Heart left ventricle (tissue), 13 donors: ENCODE results near the gene ALOX5AP.

ENCODE experiments used
- POLR2A ChIP-seq, 2 donors: fragments of 450-650 bp; IDR thresholded peaks; one replicate each; pipeline ENCODE4 v1.6.1; 2017; ENCODE audit warnings: antibody characterized with exemption in 2 of 2, mild to moderate bottlenecking in 2 of 2, moderate library complexity in 2 of 2
- TF ChIP-seq, protein P1 (sequence below), 12 donors: fragments of 200-600 bp; sonication (generic) in 4 of 12; IDR thresholded peaks; one replicate each; pipeline versions ENCODE4 v1.5.0 to v1.8.0; 2018 to 2022; ENCODE audit warnings: antibody characterized with exemption in 12 of 12, mild to moderate bottlenecking in 5 of 12
- donor health status: ischemic (EF 13 %, LVEDD 7.1; RV severe dilation, severe dysfunction).
- donor health status: DM: no; HTN: yes; CAD: no.
- donor health status: DM: no; HTN: no; CAD: no.
- donor health status: ischemic (EF 25% LVEDD 6.9; RV normal size, moderate dysfunction).
- donor health status: ischemic (EF 25% LVEDD 5.7; RV mildly dilated, moderate dysfunction).
- donor health status: ischemic (EF 35%, LVEDD 5.7; RV mildly dilated, moderate dysfunction).
- donor health status: nonischemic (EF 11% LVEDD 7.7; RV severe dilation, severe dysfunction).
- donor health status: DM: yes; HTN: yes; CAD: no.
- donor health status: PGD.
- donor health status: ischemic (EF 29% LVEDD 5.4; RV normal size, mild dysfunction).
- donor health status: nonischemic (EF 23%, LVEDD 6.1; RV moderate dilation, normal function).

DNA sequence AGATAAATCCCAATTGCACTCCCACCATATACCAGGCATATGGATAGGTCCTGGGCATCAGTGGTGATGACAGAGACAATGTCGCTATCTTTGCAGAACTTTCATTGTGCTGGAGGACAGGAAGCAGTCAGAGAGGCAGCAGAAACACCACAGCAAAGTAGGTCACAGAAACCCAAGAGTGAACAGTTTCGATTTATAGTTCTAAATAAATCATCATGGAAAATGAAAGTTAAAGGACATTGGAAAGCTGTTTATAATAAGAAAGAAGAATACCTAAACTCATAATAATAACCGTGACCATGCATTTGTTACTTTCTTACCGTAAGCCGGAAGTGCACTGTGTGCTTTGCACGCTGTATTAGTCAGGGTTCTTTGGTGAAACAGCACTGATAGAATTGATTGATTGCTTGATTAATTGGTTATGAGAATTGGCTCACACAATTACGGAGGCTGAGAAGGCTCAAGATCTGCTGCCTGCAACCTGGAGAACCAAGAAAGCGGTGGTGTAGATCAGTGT, 38.9 kb downstream of the ALOX5AP start:
- TF ChIP-seq, protein P1, sequence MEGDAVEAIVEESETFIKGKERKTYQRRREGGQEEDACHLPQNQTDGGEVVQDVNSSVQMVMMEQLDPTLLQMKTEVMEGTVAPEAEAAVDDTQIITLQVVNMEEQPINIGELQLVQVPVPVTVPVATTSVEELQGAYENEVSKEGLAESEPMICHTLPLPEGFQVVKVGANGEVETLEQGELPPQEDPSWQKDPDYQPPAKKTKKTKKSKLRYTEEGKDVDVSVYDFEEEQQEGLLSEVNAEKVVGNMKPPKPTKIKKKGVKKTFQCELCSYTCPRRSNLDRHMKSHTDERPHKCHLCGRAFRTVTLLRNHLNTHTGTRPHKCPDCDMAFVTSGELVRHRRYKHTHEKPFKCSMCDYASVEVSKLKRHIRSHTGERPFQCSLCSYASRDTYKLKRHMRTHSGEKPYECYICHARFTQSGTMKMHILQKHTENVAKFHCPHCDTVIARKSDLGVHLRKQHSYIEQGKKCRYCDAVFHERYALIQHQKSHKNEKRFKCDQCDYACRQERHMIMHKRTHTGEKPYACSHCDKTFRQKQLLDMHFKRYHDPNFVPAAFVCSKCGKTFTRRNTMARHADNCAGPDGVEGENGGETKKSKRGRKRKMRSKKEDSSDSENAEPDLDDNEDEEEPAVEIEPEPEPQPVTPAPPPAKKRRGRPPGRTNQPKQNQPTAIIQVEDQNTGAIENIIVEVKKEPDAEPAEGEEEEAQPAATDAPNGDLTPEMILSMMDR (IDR thresholded peaks at IDR 0.05), result no peak
- no peak for TF ChIP-seq POLR2A (IDR thresholded peaks at IDR 0.05)
